Heart left ventricle (tissue), 16 donors: ENCODE results near the gene RGS6. TPM values are rescaled to one million over a fixed set of nuclear protein-coding genes. Genes with fewer than 3 reads are reported as not detected.

Experiments
- ATAC-seq, 4 donors: fragments of 200-7000 bp; cut with Tn5 transposase; one replicate each; pipeline ENCODE4 v1.9.1; 2020 to 2022; ENCODE audit warnings: moderate library complexity in 4 of 4, mild to moderate bottlenecking in 3 of 4, moderate number of reproducible peaks in 1 of 4
- DNase-seq, 5 donors: peaks; one replicate each; pipeline ENCODE4 v3.0.0-alpha.2; 2020
- H3K27ac ChIP-seq, 12 donors: fragments of 200-600 bp; sonication (generic) in 4 of 12; one replicate each; pipeline versions ENCODE4 v1.5.0 to v1.8.0; 2016 to 2022; ENCODE audit warnings: mild to moderate bottlenecking in 2 of 12
- H3K27me3 ChIP-seq, 9 donors: fragments of 200-600 bp; sonication (generic) in 2 of 9; one replicate each; pipeline versions ENCODE4 v1.5.1 to v1.8.0; 2016 to 2022; ENCODE audit warnings: mild to moderate bottlenecking in 3 of 9
- H3K36me3 ChIP-seq, 9 donors: fragments of 200-600 bp; sonication (generic) in 2 of 9; one replicate each; pipeline versions ENCODE4 v1.5.0 to v1.8.0; 2018 to 2022; ENCODE audit warnings: mild to moderate bottlenecking in 2 of 9
- H3K4me1 ChIP-seq, 12 donors: fragments of 200-600 bp; sonication (generic) in 4 of 12; one replicate each; pipeline versions ENCODE4 v1.5.0 to v1.8.0; 2016 to 2022; ENCODE audit warnings: mild to moderate bottlenecking in 3 of 12
- H3K4me3 ChIP-seq, 12 donors: fragments of 200-600 bp; sonication (generic) in 4 of 12; one replicate each; pipeline versions ENCODE4 v1.5.0 to v1.8.0; 2017 to 2022; ENCODE audit warnings: mild to moderate bottlenecking in 9 of 12, moderate library complexity in 4 of 12
- H3K9me3 ChIP-seq, 12 donors: fragments of 200-600 bp; sonication (generic) in 4 of 12; one replicate each; pipeline versions ENCODE4 v1.5.0 to v1.8.0; 2016 to 2022; ENCODE audit warnings: mild to moderate bottlenecking in 1 of 12
- POLR2A ChIP-seq, 2 donors: fragments of 450-650 bp; IDR thresholded peaks; one replicate each; pipeline ENCODE4 v1.6.1; 2017; ENCODE audit warnings: antibody characterized with exemption in 2 of 2, mild to moderate bottlenecking in 2 of 2, moderate library complexity in 2 of 2
- WGBS, 4 donors: extraction: QIAGEN DNeasy Blood & Tissue Kit in 2 of 4; methylation state at CpG; one replicate each; pipeline versions ENCODE4 v1.1.5 to v1.1.7; 2013 to 2018; 5-methylcytosine and 5-hydroxymethylcytosine counted together
- intact Hi-C, 10 donors: fragments of 100-400 bp; cut with DNase I; formaldehyde crosslinking; loops; one replicate each; pipeline versions ENCODE4 v1.11.1 to v1.14.2; 2022
- polyA plus RNA-seq, 2 donors: library from polyadenylated mRNA; stranded (reverse); fragments of 200-250 nt; gene quantifications; one replicate each; pipeline ENCODE4 v1.2.3, GENCODE V29; 2013
- total RNA-seq, 9 donors: library from RNA; depleted of rRNA in 2 of 9; stranded (reverse); fragments of >200 nt in 2 of 9; fragmentation: NEBNext Ultra II Directional in 3 of 9; extraction: Animal tissue kit (Norgen Biotek cat#: 25700) in 3 of 9; gene quantifications; one replicate each; pipeline versions ENCODE4 v1.1.0 to v1.2.4, GENCODE V29; 2016 to 2023
- TF ChIP-seq, protein P1 (sequence below), 12 donors: fragments of 200-600 bp; sonication (generic) in 4 of 12; IDR thresholded peaks; one replicate each; pipeline versions ENCODE4 v1.5.0 to v1.8.0; 2018 to 2022; ENCODE audit warnings: antibody characterized with exemption in 12 of 12, mild to moderate bottlenecking in 5 of 12
- donor health status: ischemic (EF 13 %, LVEDD 7.1; RV severe dilation, severe dysfunction).
- donor health status: healthy with polysubstance abuse.
- donor health status: DM: no; HTN: yes; CAD: no.
- donor health status: DM: no; HTN: no; CAD: no.
- donor health status: ischemic (EF 25% LVEDD 6.9; RV normal size, moderate dysfunction).
- donor health status: ischemic (EF 25% LVEDD 5.7; RV mildly dilated, moderate dysfunction).
- donor health status: healthy.
- donor health status: DM: yes; HTN: yes; CAD: no.
- donor health status: ischemic (EF 35%, LVEDD 5.7; RV mildly dilated, moderate dysfunction).
- donor health status: nonischemic (EF 11% LVEDD 7.7; RV severe dilation, severe dysfunction).
- donor health status: DM: yes; HTN: yes; CAD: no.
- donor health status: PGD.
- donor health status: ischemic (EF 29% LVEDD 5.4; RV normal size, mild dysfunction).
- donor health status: nonischemic (EF 23%, LVEDD 6.1; RV moderate dilation, normal function).

Gene RGS6
- total and polyA plus RNA-seq, 11 donors: 1.3 to 25.4 (median 15.1) TPM

DNA sequence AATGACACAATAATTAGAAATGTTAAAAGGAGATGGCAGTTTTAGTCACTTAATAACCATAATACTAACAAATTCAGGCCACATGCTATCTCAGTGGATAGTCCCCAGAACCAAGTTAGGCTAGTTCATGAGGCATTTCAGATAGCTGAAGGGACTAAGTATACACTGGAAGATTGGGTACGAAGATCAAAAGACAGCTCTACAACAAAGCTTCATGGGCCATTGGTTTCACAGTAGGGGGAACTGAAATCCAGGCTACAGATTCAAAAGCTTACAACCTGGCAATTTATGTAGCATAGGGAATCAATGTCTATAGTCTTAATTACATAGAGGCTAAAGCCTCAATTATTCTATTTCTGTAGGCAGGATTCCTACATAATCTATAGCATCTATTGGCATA is 343.0 kb downstream of the RGS6 start:
- Histone ChIP-seq H3K27ac (no peak overlapping the region), H3K9me3 (no peaks in the 10 kb centered on the region), H3K36me3 (no peaks in the 10 kb centered on the region), H3K4me1 (no peaks in the 10 kb centered on the region), H3K27me3 (no peaks in the 10 kb centered on the region), H3K4me3 (no peak overlapping the region)
- intact Hi-C loops: no loop called here
- ATAC-seq: no peak
- WGBS, 4 donors: 90 to 97% (median 93%) methylated on average over 1 of the region's 1 CpG
- TF ChIP-seq, protein P1, sequence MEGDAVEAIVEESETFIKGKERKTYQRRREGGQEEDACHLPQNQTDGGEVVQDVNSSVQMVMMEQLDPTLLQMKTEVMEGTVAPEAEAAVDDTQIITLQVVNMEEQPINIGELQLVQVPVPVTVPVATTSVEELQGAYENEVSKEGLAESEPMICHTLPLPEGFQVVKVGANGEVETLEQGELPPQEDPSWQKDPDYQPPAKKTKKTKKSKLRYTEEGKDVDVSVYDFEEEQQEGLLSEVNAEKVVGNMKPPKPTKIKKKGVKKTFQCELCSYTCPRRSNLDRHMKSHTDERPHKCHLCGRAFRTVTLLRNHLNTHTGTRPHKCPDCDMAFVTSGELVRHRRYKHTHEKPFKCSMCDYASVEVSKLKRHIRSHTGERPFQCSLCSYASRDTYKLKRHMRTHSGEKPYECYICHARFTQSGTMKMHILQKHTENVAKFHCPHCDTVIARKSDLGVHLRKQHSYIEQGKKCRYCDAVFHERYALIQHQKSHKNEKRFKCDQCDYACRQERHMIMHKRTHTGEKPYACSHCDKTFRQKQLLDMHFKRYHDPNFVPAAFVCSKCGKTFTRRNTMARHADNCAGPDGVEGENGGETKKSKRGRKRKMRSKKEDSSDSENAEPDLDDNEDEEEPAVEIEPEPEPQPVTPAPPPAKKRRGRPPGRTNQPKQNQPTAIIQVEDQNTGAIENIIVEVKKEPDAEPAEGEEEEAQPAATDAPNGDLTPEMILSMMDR (IDR thresholded peaks at IDR 0.05): no peak
- TF ChIP-seq POLR2A (IDR thresholded peaks at IDR 0.05): no peak
- no peak for DNase-seq

DNA sequence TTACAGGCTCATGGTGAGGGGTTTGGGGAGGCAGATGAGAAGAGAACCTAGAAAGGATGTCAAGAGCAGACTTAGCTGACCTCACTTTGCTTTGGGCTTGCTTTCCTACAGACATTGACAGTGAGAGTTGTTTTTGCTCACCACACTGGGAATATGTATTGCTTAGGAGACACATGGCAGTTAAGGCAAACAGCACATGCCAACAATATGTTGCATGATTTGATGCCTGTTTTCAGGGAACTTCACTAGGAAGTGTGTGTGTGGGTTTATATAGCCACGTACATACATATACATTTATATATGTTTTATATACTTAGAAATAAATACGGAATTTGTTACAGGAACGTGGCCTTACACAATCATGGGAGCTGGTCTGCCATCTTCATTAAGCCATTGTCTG is 346.1 kb downstream of the RGS6 start:
- H3K27ac ChIP-seq: no peak overlapping the region
- no peak overlapping the region for H3K4me3 ChIP-seq
- ATAC-seq: no peak
- intact Hi-C loops: no loop called here
- no peak for DNase-seq
- H3K9me3 ChIP-seq: peaks cover 0 to 6% (median 0%) of the 10 kb centered on the region in 12 donors
- no peaks in the 10 kb centered on the region for H3K36me3 ChIP-seq
- WGBS, 4 donors: 92 to 97% (median 94%) methylated on average over 3 of the region's 3 CpGs
- no peaks in the 10 kb centered on the region for H3K4me1 ChIP-seq
- no peaks in the 10 kb centered on the region for H3K27me3 ChIP-seq
- TF ChIP-seq POLR2A (IDR thresholded peaks at IDR 0.05): no peak
- TF ChIP-seq, protein P1 (IDR thresholded peaks at IDR 0.05): no peak

DNA sequence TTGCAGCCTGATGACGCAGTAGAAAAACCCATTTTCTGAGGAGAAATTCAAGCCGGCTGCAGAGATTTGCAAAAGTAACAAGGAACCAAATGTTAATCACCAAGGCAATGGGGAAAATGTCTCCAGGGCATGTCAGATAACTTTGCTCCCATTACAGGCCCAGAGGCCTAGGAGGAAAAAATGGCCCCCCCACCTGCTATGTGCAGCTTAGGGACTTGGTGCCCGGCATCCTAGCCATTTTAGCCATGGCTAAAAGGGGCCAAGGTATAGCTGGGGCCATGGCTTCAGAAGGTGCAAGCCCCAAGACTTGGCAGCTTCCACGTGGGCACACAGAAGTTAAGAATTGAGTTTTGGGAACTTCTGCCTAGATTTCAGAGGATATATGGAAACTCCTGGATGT is 351.9 kb downstream of the RGS6 start:
- TF ChIP-seq, protein P1 (IDR thresholded peaks at IDR 0.05): no peak
- TF ChIP-seq POLR2A (IDR thresholded peaks at IDR 0.05): no peak
- DNase-seq: no peak
- 86 to 94% (median 90%) methylated on average over 4 of the region's 4 CpGs for WGBS, 4 donors
- no peak for ATAC-seq
- no peaks in the 10 kb centered on the region for H3K36me3 ChIP-seq
- intact Hi-C loops: no loop called here
- no peak overlapping the region for H3K4me3 ChIP-seq
- H3K9me3 ChIP-seq: peaks cover 0 to 32% (median 17%) of the 10 kb centered on the region in 12 donors
- no peaks in the 10 kb centered on the region for H3K27me3 ChIP-seq
- H3K27ac ChIP-seq: no peak overlapping the region
- H3K4me1 ChIP-seq: no peaks in the 10 kb centered on the region

DNA sequence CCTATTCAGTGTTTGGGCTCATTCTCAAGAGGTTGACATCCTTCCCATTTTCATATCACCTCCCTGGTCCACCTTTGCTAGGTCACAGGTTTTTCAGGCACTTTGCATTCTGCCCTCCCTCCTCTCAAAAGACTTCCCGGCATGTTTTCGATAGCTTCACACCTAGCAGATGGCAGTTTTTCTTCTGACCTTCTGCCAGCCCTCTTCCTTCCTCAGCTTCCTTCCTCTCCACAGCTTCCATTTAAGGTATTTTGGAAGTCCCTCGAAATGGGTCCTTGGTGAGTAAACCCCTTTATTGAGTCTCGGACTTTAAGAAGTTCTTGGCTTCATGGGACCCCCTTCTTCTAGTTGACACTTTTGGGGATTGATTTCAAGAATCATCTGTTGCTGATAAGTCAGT is 358.0 kb downstream of the RGS6 start:
- no peak for TF ChIP-seq POLR2A (IDR thresholded peaks at IDR 0.05)
- TF ChIP-seq, protein P1 (IDR thresholded peaks at IDR 0.05): no peak
- H3K9me3 ChIP-seq: peaks cover 0 to 14% (median 3%) of the 10 kb centered on the region in 12 donors
- H3K27ac ChIP-seq: no peak overlapping the region
- no peaks in the 10 kb centered on the region for H3K36me3 ChIP-seq
- DNase-seq: no peak
- ATAC-seq: no peak
- 51 to 62% (median 55%) methylated on average over 4 of the region's 4 CpGs for WGBS, 4 donors
- peaks cover 0 to 8% (median 0%) of the 10 kb centered on the region in 12 donors for H3K4me1 ChIP-seq
- peaks cover 0 to 3% (median 0%) of the 10 kb centered on the region in 9 donors for H3K27me3 ChIP-seq
- intact Hi-C loops: loop anchor here in 8 of 10 donors (2.0 to 10.0 kb wide), 7 partner anchors 103 to 358 kb away; partner anchors contain the start of gene RGS6 (in 4 of the 8)
- H3K4me3 ChIP-seq: no peak overlapping the region
